IPS DF 6.9 (cell line): Measurements from ENCODE around the gene CFD.
"Not testable (repeated sequence)": the region's sequence is repeated elsewhere in the genome, so short reads cannot be mapped to it uniquely, and the experiment has no call there.

ENCODE experiments used
- DNase-seq: peaks from one replicate; pipeline ENCODE4 v3.0.0-alpha.2; 2013; ENCODE audit warnings: low read depth, low spot score
- H3K27ac ChIP-seq: one replicate; pipeline ENCODE4 v1.5.1; 2013; ENCODE audit warnings: low read length, control low read depth
- H3K27me3 ChIP-seq: 2 replicates; pipeline ENCODE4 v1.6.1; 2013; ENCODE audit warnings: mild to moderate bottlenecking, low read length; ENCODE audit not compliant: control insufficient read depth, insufficient read depth
- H3K36me3 ChIP-seq: 2 replicates; pipeline ENCODE4 v1.6.1; 2013; ENCODE audit warnings: low read length; ENCODE audit not compliant: control insufficient read depth, insufficient read depth
- H3K4me1 ChIP-seq: 2 replicates; pipeline ENCODE4 v1.6.1; 2013; ENCODE audit warnings: low read length; ENCODE audit not compliant: control insufficient read depth, insufficient read depth
- H3K4me3 ChIP-seq: 2 replicates; pipeline ENCODE4 v1.5.1; 2013; ENCODE audit warnings: mild to moderate bottlenecking, low read length
- H3K9me3 ChIP-seq: 2 replicates; pipeline ENCODE4 v1.6.1; 2013; ENCODE audit warnings: low read length, inconsistent platforms; ENCODE audit not compliant: control insufficient read depth, insufficient read depth
- WGBS: extraction: QIAGEN DNeasy Blood & Tissue Kit; methylation state at CpG from one replicate; pipeline ENCODE4 v1.1.7; 2013; ENCODE audit warnings: mixed read lengths, missing lambda C conversion rate; ENCODE audit not compliant: insufficient read length, insufficient coverage; 5-methylcytosine and 5-hydroxymethylcytosine counted together

Gene CFD

GRCh38 chr19:873084-873483 lies 13.6 kb downstream of the CFD start:
- Histone ChIP-seq H3K27ac (no peak overlapping the region), H3K4me1 (peaks cover 11% of the 10 kb centered on the region), H3K36me3 (peaks cover 20% of the 10 kb centered on the region; the same call in 1 of the 2 replicates), H3K9me3 (no peaks in the 10 kb centered on the region), H3K27me3 (no peaks in the 10 kb centered on the region), H3K4me3 (no peak overlapping the region; the same call in 1 of the 2 replicates)
- no peak for DNase-seq
- WGBS: no CpG with 5 or more reads among the region's 13 CpGs

- H3K4me3 ChIP-seq: no peak overlapping the region; the same call in 1 of the 2 replicates
- no peak for DNase-seq
- no peaks in the 10 kb centered on the region for H3K27me3 ChIP-seq
- H3K27ac ChIP-seq: no peak overlapping the region
- H3K9me3 ChIP-seq: no peaks in the 10 kb centered on the region
- peaks cover 15% of the 10 kb centered on the region; the same call in 1 of the 2 replicates for H3K36me3 ChIP-seq
- H3K4me1 ChIP-seq: peaks cover 11% of the 10 kb centered on the region
- no CpG with 5 or more reads among the region's 22 CpGs for WGBS
Measured at GRCh38 chr19:873561-874041, 14.1 kb downstream of the CFD start.

GRCh38 chr19:875265-875879 lies 15.9 kb downstream of the CFD start:
- Histone ChIP-seq H3K36me3 (peaks cover 18% of the 10 kb centered on the region; the same call in 1 of the 2 replicates), H3K9me3 (no peaks in the 10 kb centered on the region), H3K4me3 (no peak overlapping the region), H3K27ac (no peak overlapping the region), H3K27me3 (no peaks in the 10 kb centered on the region), H3K4me1 (peaks cover 11% of the 10 kb centered on the region)
- WGBS: no CpG with 5 or more reads among the region's 28 CpGs
- no peak for DNase-seq

GRCh38 chr19:876089-876488 lies 16.6 kb downstream of the CFD start:
- Histone ChIP-seq H3K27me3 (no peaks in the 10 kb centered on the region), H3K9me3 (no peaks in the 10 kb centered on the region), H3K4me3 (no peak overlapping the region), H3K4me1 (peaks cover 9% of the 10 kb centered on the region), H3K27ac (no peak overlapping the region), H3K36me3 (peaks cover 12% of the 10 kb centered on the region; the same call in 1 of the 2 replicates)
- no peak for DNase-seq
- WGBS: no CpG with 5 or more reads among the region's 18 CpGs

- no peak for DNase-seq
- Histone ChIP-seq H3K27me3 (no peaks in the 10 kb centered on the region), H3K36me3 (peaks cover 18% of the 10 kb centered on the region; the same call in 1 of the 2 replicates), H3K9me3 (no peaks in the 10 kb centered on the region), H3K4me1 (peaks cover 9% of the 10 kb centered on the region), H3K4me3 (no peak overlapping the region), H3K27ac (no peak overlapping the region)
- no CpG with 5 or more reads among the region's 29 CpGs for WGBS
Measured at GRCh38 chr19:876780-877314, 17.4 kb downstream of the CFD start.

GRCh38 chr19:877992-878660 lies 18.7 kb downstream of the CFD start:
- DNase-seq, H3K9me3 ChIP-seq, H3K27ac ChIP-seq, H3K4me3 ChIP-seq, H3K4me1 ChIP-seq, H3K27me3 ChIP-seq: not testable (repeated sequence)
- H3K36me3 ChIP-seq: peaks cover 27% of the 10 kb centered on the region; the same call in 1 of the 2 replicates
- no CpG with 5 or more reads among the region's 23 CpGs for WGBS

GRCh38 chr19:878751-879561 lies 19.5 kb downstream of the CFD start:
- not testable (repeated sequence) for H3K9me3 ChIP-seq, H3K4me3 ChIP-seq, DNase-seq, H3K27ac ChIP-seq, H3K27me3 ChIP-seq, H3K4me1 ChIP-seq
- peaks cover 29% of the 10 kb centered on the region for H3K36me3 ChIP-seq
- no CpG with 5 or more reads among the region's 24 CpGs for WGBS

- no peaks in the 10 kb centered on the region; the same call in 1 of the 2 replicates for H3K4me1 ChIP-seq
- H3K9me3 ChIP-seq: no peaks in the 10 kb centered on the region
- no CpG with 5 or more reads among the region's 37 CpGs for WGBS
- H3K4me3 ChIP-seq: no peak overlapping the region
- no peak for DNase-seq
- H3K27me3 ChIP-seq: no peaks in the 10 kb centered on the region
- no peak overlapping the region for H3K27ac ChIP-seq
- peaks cover 27% of the 10 kb centered on the region for H3K36me3 ChIP-seq
Measured at GRCh38 chr19:879711-880438, 20.4 kb downstream of the CFD start.

- Histone ChIP-seq H3K9me3 (no peaks in the 10 kb centered on the region), H3K27me3 (no peaks in the 10 kb centered on the region), H3K4me1 (no peaks in the 10 kb centered on the region; the same call in 1 of the 2 replicates), H3K36me3 (peaks cover 37% of the 10 kb centered on the region), H3K4me3 (no peak overlapping the region), H3K27ac (no peak overlapping the region)
- DNase-seq: no peak
- no CpG with 5 or more reads among the region's 34 CpGs for WGBS
Measured at GRCh38 chr19:881385-882071, 22.1 kb downstream of the CFD start.
